GM18868 (cell line): Measurements from ENCODE around the gene ZNF532.

ENCODE experiments used
- ATAC-seq: cut with Tn5 transposase; IDR thresholded peaks from one replicate; pipeline ENCODE4 v1.9.1; 2021; ENCODE audit warnings: mild to moderate bottlenecking, moderate library complexity; ENCODE audit not compliant: unreplicated experiment

Gene ZNF532

DNA sequence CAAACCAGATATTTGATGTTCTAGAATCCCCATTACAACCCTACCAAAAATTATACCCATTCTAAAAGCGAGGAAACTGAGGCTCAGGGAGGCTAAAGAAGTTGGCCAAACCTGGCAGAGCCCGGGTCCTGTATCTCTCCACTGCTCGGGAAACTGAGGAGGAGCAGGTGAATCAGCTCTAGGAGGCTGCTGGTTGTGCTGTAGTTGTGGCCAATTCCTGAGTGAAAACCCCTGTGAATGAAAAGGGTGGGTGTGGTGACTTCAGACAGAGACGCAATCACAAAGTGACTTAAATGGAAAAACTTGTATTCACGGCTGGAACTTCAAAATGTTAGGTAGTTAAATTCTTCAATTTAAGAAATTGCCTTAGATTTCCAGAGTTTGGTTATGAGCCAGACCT is 169.3 kb downstream of the ZNF532 start:
- no peak for ATAC-seq

DNA sequence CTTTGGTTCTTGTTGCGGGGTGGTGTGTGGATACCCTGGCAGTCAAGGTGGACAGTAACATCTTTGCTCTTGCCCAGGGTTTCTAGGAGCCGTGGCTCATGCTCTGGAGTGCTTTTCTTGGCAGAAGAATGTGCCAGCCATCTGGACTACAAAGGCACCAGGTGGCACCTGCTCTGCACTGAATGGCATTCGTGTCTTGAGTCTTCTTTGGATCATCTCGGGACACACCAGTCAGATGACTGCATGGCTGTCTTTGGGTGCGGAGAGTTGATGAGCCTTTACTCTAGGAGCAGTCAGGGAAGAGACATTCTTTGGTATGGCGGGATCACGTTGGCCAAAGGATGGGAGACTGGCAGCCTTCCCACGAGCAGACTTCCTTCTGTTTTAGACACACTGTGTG is 170.9 kb downstream of the ZNF532 start:
- no peak for ATAC-seq
